Activated naive CD4-positive, alpha-beta T cell treated with Interleukin-2 at 50 U/mL for 16 hours (primary cell): ENCODE results near the gene SDC3.
"Not testable (repeated sequence)": the region's sequence is repeated elsewhere in the genome, so short reads cannot be mapped to it uniquely, and the experiment has no call there.

Experiments used
- DNase-seq: peaks from one replicate; pipeline ENCODE4 v3.0.0-alpha.2; 2020

The SDC3 gene

GRCh38 chr1:30908696-30909364, at the start of gene SDC3:
Gene SDC3 (minus strand): TSS chr1:30908758. CDS start chr1:30908586, 172 bp downstream.
- no peak for DNase-seq

GRCh38 chr1:30957560-30958222, 49.1 kb upstream of the SDC3 start:
- no peak for DNase-seq

- no peak for DNase-seq
These were observed 47.0 kb upstream of the SDC3 start for GRCh38 chr1:30955448-30956015.

- no peak for DNase-seq
These were observed 45.1 kb upstream of the SDC3 start for GRCh38 chr1:30953685-30954084.

- no peak for DNase-seq
These were observed 43.5 kb upstream of the SDC3 start for GRCh38 chr1:30952098-30952497.

GRCh38 chr1:30950700-30951099, 42.1 kb upstream of the SDC3 start:
- DNase-seq = no peak

- no peak for DNase-seq
These were observed 41.5 kb upstream of the SDC3 start for GRCh38 chr1:30950053-30950452.

GRCh38 chr1:30949487-30949838, 40.9 kb upstream of the SDC3 start:
- DNase-seq = not testable (repeated sequence)

GRCh38 chr1:30948813-30949486, 40.4 kb upstream of the SDC3 start:
- not testable (repeated sequence) for DNase-seq

GRCh38 chr1:30948278-30948677, 39.7 kb upstream of the SDC3 start:
- DNase-seq = no peak

- DNase-seq = no peak
These were observed 38.7 kb upstream of the SDC3 start for GRCh38 chr1:30947212-30947611.

GRCh38 chr1:30942326-30942963, 33.9 kb upstream of the SDC3 start:
- DNase-seq = no peak

- DNase-seq = no peak
These were observed 32.0 kb upstream of the SDC3 start for GRCh38 chr1:30940541-30940940.

- DNase-seq = no peak
These were observed 28.1 kb upstream of the SDC3 start for GRCh38 chr1:30936541-30937171.

- not testable (repeated sequence) for DNase-seq
These were observed 27.2 kb upstream of the SDC3 start for GRCh38 chr1:30935758-30936157.

GRCh38 chr1:30934613-30935012, 26.1 kb upstream of the SDC3 start:
- no peak for DNase-seq

GRCh38 chr1:30933874-30934252, 25.3 kb upstream of the SDC3 start:
- no peak for DNase-seq

- DNase-seq = no peak
These were observed 22.1 kb upstream of the SDC3 start for GRCh38 chr1:30930631-30931173.

GRCh38 chr1:30929944-30930525, 21.5 kb upstream of the SDC3 start:
- no peak for DNase-seq

GRCh38 chr1:30929135-30929889, 20.8 kb upstream of the SDC3 start:
- peak; percentile 54 for DNase-seq

- DNase-seq = no peak
These were observed 20.2 kb upstream of the SDC3 start for GRCh38 chr1:30928789-30929134.

GRCh38 chr1:30928171-30928570, 19.6 kb upstream of the SDC3 start:
- no peak for DNase-seq
